Kidney epithelial cell (primary cell): ENCODE measurements around the gene CD79A. TPM values are rescaled to one million over a fixed set of nuclear protein-coding genes. Genes with fewer than 3 reads are reported as not detected.

Experiments
- DNase-seq: peaks from one replicate; pipeline ENCODE4 v3.0.0-alpha.2; 2010; ENCODE audit warnings: low read depth
- H3K27me3 ChIP-seq: 2 replicates; pipeline ENCODE4 v1.6.0; 2011; ENCODE audit warnings: low read length; ENCODE audit not compliant: control insufficient read depth, insufficient read depth
- H3K36me3 ChIP-seq: 2 replicates; pipeline ENCODE4 v1.5.1; 2011; ENCODE audit warnings: low read length; ENCODE audit not compliant: control insufficient read depth, insufficient read depth
- H3K4me3 ChIP-seq: 2 replicates; pipeline ENCODE4 v1.5.1; 2011; ENCODE audit warnings: low read depth, mild to moderate bottlenecking, control low read depth, low read length
- CTCF ChIP-seq: IDR thresholded peaks from 2 replicates; pipeline ENCODE4 v1.5.1; 2011; ENCODE audit warnings: mild to moderate bottlenecking, moderate library complexity, low read length, control low read depth, inconsistent platforms; ENCODE audit not compliant: insufficient read depth, poor library complexity, severe bottlenecking
- total RNA-seq: library from RNA; depleted of rRNA; stranded (reverse); fragments of >200 nt; gene quantifications from 2 replicates; pipeline ENCODE4 v1.2.3, GENCODE V29; 2015

The CD79A gene
- total RNA-seq, 1 donor from 2014 or later, result not detected

DNA sequence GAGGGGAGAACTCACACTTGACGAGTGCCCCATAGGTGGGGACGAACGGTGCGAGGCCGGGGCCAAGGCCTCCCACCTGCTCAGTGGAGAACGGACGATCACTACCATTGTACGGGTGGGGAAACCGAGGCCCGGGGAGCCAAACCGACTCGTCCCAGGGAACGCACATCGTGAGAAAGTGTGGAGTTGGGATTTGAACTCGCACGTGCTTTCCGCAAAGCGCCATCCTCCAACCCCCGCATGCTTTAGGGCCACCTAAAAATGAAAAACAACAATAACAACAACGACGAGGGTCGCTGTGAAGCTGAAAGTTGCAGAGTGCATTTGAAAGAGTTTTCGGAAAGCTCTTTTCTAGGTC, 6.4 kb downstream of the CD79A start:
- H3K27me3 ChIP-seq, result peaks cover 2% of the 10 kb centered on the region
- H3K36me3 ChIP-seq, result no peaks in the 10 kb centered on the region
- TF ChIP-seq CTCF, result no peak
- no peak for DNase-seq
- peak overlapping the region; percentile 67 for H3K4me3 ChIP-seq

GRCh38 chr19:41883821-41884733, 7.0 kb downstream of the CD79A start:
- peak; percentile 7 for TF ChIP-seq CTCF

DNA sequence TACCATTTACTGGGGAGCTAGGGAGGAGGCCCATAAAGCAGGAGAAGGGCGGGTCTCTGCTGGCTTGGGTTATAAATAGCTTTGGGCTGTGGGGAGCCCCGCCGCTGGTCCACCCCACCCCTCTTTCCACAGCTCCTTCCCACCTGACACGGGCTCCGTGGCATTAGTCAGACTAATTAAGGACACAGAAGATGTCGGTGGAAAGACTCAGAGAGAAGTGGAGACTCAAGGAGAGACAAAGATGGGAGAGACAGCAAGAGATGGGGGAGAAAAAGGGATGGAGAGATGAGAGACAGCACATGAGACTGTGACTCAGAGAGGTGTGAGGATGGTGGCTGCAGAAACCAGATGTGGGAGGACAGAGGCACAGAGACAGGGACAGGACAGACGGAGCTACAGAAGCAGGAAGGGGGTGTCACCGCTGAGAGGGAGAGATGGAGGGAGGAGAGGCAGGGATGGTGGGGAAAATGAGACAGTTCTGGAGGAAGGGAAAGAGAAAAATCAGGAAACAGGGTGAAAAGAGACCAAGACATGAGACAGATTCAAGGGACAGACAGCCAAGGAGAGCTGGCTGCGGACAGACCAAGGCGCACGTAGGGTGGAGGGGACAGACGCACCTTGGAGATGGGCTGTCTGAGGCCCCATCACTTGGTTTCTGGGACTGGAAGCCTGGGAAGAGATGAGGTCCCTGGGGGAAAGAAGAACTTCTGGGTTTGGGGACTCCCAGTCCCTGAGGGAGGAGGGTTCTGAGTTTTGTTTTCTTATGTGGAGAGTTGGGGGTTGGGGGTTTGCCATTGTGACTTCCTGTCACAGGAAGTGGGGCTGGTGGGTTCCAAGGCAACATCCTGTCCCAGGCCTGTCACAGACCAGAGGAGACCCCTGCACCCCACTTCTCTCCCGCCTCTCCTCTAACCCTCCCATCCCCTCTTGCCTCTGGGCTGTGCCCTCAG, 10.0 kb downstream of the CD79A start:
- Histone ChIP-seq H3K36me3 (peaks cover 2% of the 10 kb centered on the region), H3K4me3 (no peak overlapping the region), H3K27me3 (no peaks in the 10 kb centered on the region)
- DNase-seq, result no peak
- TF ChIP-seq CTCF, result no peak

More at GRCh38 chr19:41883821-41884733, 7.0 kb downstream of the CD79A start:
- Histone ChIP-seq H3K4me3 (peak overlapping the region; percentile 67), H3K36me3 (peaks cover 2% of the 10 kb centered on the region), H3K27me3 (no peaks in the 10 kb centered on the region)
- peak; percentile 69 for DNase-seq

DNA sequence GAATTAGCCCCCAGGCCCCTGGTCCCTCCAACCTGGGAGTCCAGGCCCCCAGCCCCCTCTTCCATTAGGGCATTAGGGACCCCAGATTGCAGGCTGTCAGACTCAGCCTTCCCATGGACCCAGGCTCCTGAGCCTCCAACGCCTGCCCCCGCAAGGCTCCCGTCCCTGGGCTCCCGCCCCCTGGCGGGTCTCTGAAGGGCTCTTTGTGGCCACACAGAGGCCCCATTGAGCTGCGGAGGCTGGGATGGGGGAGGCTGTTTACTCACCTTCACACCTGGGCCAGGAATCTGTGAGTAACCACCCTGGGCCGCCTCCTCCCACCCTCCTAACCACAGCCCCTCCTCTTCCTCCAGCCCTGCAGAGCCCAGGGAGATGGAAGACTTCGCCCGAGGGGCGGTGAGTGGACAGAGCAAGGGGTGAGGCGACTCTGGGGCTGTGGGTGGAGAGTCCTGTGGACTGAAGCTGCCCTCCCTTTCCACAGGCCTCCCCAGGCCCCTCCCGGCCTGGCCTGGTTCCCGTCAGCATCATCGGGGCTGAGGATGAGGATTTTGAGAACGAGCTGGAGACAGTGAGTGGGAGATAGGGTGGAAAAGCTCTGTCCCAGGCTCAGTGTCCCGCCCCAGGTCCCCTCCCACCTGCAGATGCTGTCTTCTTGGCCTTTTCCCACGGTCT, 10.8 kb downstream of the CD79A start:
- peak; percentile 86 for DNase-seq
- Histone ChIP-seq H3K27me3 (no peaks in the 10 kb centered on the region), H3K4me3 (no peak overlapping the region), H3K36me3 (peaks cover 2% of the 10 kb centered on the region)
- peak; percentile 76 for TF ChIP-seq CTCF

DNA sequence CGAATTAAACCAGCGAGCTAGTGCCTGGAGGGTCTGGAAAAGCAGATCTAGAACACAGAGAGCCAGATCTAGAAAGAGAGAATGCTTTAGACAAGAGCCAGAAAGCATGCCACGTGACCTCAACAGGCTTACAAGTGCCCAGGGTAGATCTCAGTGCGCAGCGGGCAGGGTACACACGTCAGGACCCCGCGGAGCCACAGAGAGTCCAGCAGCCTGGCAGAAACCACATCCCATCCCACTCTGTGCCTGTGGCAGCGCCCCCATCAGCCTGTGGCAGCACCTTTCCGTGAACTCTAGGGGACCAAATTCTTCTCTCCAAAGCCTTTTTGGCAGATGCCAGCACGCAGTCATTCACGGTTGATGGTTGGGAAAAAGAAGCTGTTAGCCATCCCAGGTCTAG, 11.8 kb downstream of the CD79A start:
- no peak for TF ChIP-seq CTCF
- H3K4me3 ChIP-seq, result no peak overlapping the region
- no peak for DNase-seq
- H3K36me3 ChIP-seq, result peaks cover 2% of the 10 kb centered on the region
- no peaks in the 10 kb centered on the region for H3K27me3 ChIP-seq
